Effector memory CD4-positive, alpha-beta T cell (primary cell): Measurements from ENCODE around the gene MTMR3.

Source experiments
- DNase-seq, 3 donors: peaks; one replicate each; pipeline ENCODE4 v3.0.0-alpha.2; 2020
- H3K27ac ChIP-seq: 2 replicates; pipeline ENCODE4 v1.7.0; 2013; ENCODE audit warnings: mild to moderate bottlenecking, low read length, moderate library complexity; ENCODE audit not compliant: insufficient read depth, poor library complexity, severe bottlenecking
- H3K27me3 ChIP-seq: replicated peaks from 2 replicates; pipeline ENCODE4 v1.7.0; 2013; ENCODE audit warnings: mild to moderate bottlenecking, low read length; ENCODE audit not compliant: insufficient read depth, control insufficient read depth, poor library complexity, severe bottlenecking
- H3K36me3 ChIP-seq: 2 replicates; pipeline ENCODE4 v1.7.0; 2013; ENCODE audit warnings: mild to moderate bottlenecking, low read length, moderate library complexity; ENCODE audit not compliant: control insufficient read depth, insufficient read depth
- H3K4me1 ChIP-seq: 2 replicates; pipeline ENCODE4 v1.7.0; 2013; ENCODE audit warnings: low read length, mild to moderate bottlenecking; ENCODE audit not compliant: control insufficient read depth, insufficient read depth, poor library complexity, severe bottlenecking
- H3K4me3 ChIP-seq: 2 replicates; pipeline ENCODE4 v1.7.0; 2013; ENCODE audit warnings: low read length, low read depth, mild to moderate bottlenecking; ENCODE audit not compliant: insufficient read depth, poor library complexity, severe bottlenecking
- H3K9me3 ChIP-seq: 2 replicates; pipeline ENCODE4 v1.7.0; 2013; ENCODE audit warnings: mild to moderate bottlenecking, low read length, moderate library complexity; ENCODE audit not compliant: control insufficient read depth

The MTMR3 gene

DNA sequence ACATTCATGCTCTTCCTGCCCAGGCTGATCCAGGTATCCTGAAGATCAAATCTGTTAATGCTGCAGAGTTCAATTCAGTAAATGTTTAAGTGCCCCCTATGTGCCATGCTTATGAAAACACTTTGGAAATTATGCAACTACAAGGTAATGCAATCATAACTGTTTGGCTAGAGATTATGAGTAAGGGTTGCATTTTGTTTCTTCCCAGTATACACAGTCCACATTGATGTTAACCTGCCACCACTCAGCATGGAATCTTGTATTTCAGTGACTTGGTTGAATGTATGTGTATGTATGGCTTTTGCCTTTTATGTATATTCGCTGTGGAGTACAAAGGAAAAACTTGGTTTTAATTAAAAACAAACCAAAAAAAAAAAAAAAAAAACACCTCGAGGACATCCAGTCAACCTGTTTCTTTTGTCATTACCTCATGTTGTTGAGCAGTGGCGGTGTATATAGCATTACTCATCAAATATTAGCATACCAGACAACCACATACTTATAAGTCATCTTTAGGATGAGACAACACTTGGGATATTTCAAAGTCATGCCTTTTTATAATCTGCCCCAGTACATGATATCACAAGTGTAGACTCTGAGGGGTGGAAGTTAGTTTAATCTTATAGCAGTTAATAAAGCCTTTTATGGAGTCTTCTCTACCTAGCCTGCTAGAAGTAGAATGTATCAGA, 111.2 kb downstream of the MTMR3 start:
- peaks cover 15% of the 10 kb centered on the region for H3K36me3 ChIP-seq
- DNase-seq: no peak
- H3K4me3 ChIP-seq: no peak overlapping the region
- H3K27ac ChIP-seq: no peak overlapping the region
- H3K4me1 ChIP-seq: no peaks in the 10 kb centered on the region
- H3K9me3 ChIP-seq: no peaks in the 10 kb centered on the region
- no peaks in the 10 kb centered on the region for H3K27me3 ChIP-seq

DNA sequence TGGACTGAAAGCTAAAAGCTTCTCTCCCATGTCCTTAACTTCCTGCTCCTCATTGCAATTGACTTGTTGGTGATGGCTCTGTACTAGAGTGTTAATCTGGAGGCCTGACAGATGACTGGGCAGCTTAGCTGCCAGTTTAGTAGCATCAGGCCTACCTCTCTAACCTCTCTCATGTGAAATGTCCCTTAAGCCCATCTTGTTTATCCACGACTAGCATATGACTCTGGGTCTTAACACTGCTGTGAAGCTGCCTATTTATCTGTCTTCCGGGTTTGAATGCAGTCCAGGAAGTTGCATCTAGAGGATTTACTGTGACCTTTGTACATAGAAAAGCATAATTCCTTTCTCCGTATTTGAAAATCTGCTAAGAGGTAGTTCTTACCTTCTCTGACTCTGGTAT, 112.0 kb downstream of the MTMR3 start:
- Histone ChIP-seq H3K9me3 (no peaks in the 10 kb centered on the region), H3K4me3 (no peak overlapping the region), H3K27me3 (no peaks in the 10 kb centered on the region), H3K4me1 (no peaks in the 10 kb centered on the region), H3K36me3 (peaks cover 12% of the 10 kb centered on the region), H3K27ac (no peak overlapping the region)
- no peak for DNase-seq

DNA sequence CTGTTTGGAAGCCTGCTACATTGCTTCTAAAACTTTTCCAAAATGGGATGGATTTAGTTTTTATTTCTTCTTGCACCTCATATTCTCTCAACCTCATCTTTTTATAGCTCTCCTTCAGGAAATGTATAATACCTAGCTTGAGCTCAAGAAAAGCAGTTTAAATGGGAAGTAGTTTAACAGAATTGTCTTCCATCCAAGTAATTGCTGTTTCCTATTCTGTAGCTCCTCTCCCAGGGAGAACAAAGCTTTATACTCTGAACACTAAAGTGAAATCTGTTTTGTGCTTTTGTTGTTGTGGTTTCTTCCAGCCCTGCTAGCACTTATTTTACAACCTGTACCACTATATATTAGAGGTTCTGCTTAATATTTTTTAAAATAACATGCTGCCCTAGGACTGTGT, 114.1 kb downstream of the MTMR3 start:
- no peak for DNase-seq
- no peaks in the 10 kb centered on the region for H3K4me1 ChIP-seq
- H3K27ac ChIP-seq: no peak overlapping the region
- H3K9me3 ChIP-seq: no peaks in the 10 kb centered on the region
- H3K36me3 ChIP-seq: peaks cover 6% of the 10 kb centered on the region
- no peak overlapping the region for H3K4me3 ChIP-seq
- no peaks in the 10 kb centered on the region for H3K27me3 ChIP-seq

DNA sequence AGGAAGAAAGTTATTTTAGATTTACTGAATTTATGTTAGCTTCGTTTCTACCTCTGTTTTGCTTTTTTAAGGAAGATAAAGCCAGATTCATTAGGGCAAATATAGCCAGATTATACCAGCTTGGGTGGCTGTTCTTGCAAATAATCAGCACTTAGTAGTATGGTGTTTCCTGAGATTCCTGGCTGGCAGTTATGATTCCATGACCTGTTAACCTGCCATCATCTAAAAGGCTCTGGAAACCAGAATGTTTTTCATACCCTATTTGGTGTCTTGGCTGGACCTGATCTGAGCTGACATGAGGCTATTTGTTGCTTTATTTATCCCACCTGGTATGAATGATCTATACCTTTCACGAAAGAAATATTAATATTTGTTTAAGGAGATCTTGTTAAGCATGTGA, 114.5 kb downstream of the MTMR3 start:
- Histone ChIP-seq H3K9me3 (no peaks in the 10 kb centered on the region), H3K27ac (no peak overlapping the region), H3K27me3 (no peaks in the 10 kb centered on the region), H3K4me1 (no peaks in the 10 kb centered on the region), H3K4me3 (no peak overlapping the region), H3K36me3 (peaks cover 6% of the 10 kb centered on the region)
- no peak for DNase-seq

DNA sequence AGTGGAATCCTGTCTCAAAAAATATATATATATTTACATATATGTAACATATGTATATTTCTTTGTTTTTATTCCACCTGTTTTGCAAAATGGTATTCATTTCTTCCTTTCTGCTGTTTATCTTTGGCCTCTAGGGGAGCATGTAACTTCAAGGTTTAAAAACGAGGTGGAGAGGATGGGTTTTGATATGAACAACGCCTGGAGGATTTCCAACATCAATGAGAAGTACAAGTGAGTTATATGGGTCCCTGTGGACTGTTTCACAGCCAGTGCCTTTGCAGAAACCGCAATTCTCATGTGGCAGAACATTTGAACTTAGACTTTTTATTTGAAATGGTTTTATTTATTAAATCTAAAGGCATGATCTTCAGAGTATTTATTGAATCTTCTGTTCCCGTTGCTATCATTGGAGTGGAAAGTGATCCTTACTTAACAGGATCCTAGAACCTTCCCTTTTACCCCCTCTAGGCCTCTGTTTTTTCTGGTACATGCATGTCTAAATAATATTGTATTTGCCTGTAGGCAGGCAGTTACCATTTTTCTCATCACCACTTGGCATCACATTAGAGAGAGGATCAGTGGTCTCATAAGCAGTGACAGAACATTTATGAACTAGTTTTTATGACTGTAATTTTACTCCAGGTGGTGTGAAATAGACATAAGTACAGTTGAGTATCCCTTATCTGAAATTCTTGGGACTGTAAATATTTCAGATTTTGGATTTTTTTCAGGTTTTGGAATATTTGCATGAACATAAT, 115.8 kb downstream of the MTMR3 start:
- Histone ChIP-seq H3K36me3 (peaks cover 13% of the 10 kb centered on the region), H3K4me3 (no peak overlapping the region), H3K27ac (no peak overlapping the region), H3K9me3 (no peaks in the 10 kb centered on the region), H3K27me3 (no peaks in the 10 kb centered on the region), H3K4me1 (no peaks in the 10 kb centered on the region)
- DNase-seq: no peak

DNA sequence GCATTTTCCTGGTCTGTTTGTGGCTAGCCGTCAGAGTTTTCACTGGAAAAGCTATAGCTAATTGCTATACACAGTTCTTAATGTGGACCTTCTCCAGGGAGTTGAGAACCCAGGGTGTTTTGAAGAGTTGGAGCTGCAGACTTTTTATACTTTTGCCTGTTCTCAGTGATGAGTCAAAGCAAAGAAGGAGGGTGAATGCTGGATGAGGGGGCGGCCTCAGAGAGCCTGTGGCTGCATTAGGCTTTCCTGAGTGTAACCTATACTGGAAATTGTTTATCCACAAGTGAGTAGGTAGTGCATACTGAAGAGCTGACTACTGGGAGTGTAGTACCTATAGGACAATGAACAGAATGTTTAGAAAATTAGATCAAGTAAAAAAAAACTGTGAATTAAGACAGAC, 117.6 kb downstream of the MTMR3 start:
- Histone ChIP-seq H3K27me3 (no peaks in the 10 kb centered on the region), H3K4me3 (no peak overlapping the region), H3K4me1 (no peaks in the 10 kb centered on the region), H3K36me3 (peaks cover 21% of the 10 kb centered on the region), H3K9me3 (no peaks in the 10 kb centered on the region), H3K27ac (no peak overlapping the region)
- no peak for DNase-seq

DNA sequence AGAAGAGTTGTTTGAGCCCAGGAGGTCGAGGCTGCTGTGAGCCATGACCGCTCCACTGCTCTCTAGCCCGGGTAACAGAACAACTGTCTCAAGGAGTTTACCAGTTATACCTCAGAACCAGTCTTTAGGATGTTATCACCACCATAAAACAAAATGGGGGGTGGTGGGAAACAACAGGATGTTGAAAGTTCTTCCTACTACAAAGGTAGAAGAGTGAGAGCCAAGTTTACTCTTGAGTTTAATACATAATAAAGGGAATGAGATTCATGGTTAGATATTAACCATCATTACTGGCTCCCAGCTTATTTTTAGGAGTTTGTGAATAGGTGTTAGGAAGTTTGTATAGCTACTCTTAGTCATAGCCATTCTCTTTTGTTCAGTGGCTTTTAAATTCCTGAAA, 118.5 kb downstream of the MTMR3 start:
- H3K9me3 ChIP-seq: no peaks in the 10 kb centered on the region
- H3K27me3 ChIP-seq: no peaks in the 10 kb centered on the region
- no peak overlapping the region for H3K27ac ChIP-seq
- DNase-seq: no peak
- H3K4me1 ChIP-seq: no peaks in the 10 kb centered on the region
- H3K4me3 ChIP-seq: no peak overlapping the region
- peaks cover 23% of the 10 kb centered on the region for H3K36me3 ChIP-seq

DNA sequence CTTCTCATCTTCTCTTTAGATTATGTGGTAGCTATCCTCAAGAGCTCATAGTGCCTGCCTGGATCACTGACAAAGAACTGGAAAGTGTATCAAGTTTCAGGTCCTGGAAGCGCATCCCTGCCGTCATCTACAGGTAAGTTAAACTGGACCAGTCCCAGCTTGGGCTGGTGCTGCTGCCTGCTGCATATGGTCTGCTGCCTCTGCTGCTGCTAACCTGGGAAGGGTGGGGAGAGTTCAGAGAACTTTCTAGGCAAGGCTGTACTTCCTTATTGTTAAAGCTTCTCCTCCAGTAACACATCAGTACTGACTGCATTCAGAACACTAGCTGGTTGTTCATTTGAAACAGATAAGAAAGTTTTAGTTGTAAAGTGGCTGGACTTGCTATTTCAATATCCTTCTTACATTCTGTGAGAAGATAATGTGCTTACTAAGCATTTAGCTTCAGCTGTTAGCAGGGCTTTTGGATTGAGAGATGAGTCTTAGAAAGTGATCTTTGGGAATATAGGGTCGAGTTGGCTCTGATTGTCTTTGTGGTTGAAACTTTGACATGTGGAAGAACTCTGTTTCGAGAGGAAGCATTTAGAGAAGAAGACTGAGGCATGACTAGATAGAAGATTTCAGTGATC, 120.0 kb downstream of the MTMR3 start:
- H3K27ac ChIP-seq: no peak overlapping the region
- H3K36me3 ChIP-seq: peaks cover 38% of the 10 kb centered on the region

DNA sequence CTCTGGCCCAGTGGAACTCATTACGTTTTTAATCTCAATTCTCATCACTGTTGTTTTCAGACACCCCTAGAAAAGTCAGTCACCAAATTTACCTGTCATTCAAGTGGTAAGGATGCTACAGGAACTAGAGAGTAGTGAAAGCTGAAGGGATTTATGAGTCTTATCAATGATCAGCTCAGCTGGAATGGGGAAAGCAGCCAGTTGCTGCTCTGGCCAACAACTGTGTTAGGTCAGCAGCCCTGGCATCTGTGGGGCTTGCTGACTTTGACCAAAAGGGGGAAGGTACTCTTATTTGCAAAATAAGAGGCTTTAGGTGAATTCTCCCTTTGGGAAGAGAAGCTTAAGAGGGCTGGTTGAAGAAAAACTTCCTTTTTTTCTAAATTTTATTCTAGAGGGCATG, 121.1 kb downstream of the MTMR3 start:
- no peaks in the 10 kb centered on the region for H3K9me3 ChIP-seq
- H3K36me3 ChIP-seq: peaks cover 50% of the 10 kb centered on the region
- H3K27ac ChIP-seq: no peak overlapping the region
- H3K4me3 ChIP-seq: no peak overlapping the region
- H3K27me3 ChIP-seq: no peaks in the 10 kb centered on the region
- no peak for DNase-seq
- no peaks in the 10 kb centered on the region for H3K4me1 ChIP-seq

More for the DNA sequence above, 120.0 kb downstream of the MTMR3 start:
- Histone ChIP-seq H3K4me3 (no peak overlapping the region), H3K27me3 (no peaks in the 10 kb centered on the region), H3K9me3 (no peaks in the 10 kb centered on the region), H3K4me1 (no peaks in the 10 kb centered on the region)
- no peak for DNase-seq

DNA sequence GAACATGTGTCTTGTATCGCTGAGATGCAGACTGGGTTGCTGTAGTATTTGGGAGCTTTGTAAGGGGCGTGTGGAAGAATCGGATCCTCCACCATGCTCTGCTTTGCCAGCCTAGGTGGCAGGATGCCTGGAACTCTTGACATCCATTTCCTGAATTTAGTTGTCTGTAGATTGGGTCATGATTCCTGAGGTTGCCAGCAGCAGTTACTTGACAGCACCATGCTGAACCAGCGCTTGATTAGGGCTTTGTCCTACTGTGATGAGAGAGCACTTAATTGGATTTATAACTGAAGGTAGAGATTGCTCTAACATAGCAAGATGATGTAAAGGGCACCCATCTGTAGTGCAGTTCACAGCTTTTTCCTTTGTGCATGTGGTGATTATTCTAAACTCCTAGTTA, 121.7 kb downstream of the MTMR3 start:
- Histone ChIP-seq H3K4me1 (no peaks in the 10 kb centered on the region), H3K9me3 (no peaks in the 10 kb centered on the region), H3K36me3 (peaks cover 56% of the 10 kb centered on the region), H3K4me3 (no peak overlapping the region), H3K27ac (no peak overlapping the region), H3K27me3 (no peaks in the 10 kb centered on the region)
- no peak for DNase-seq
